Right lobe of liver (tissue), 6 donors: ENCODE measurements around the gene P2RY2. TPM values are rescaled to one million over a fixed set of nuclear protein-coding genes. Genes with fewer than 3 reads are reported as not detected.
A peak's percentile ranks its signal among the peaks of the same experiment; 100 is the strongest.

Source experiments
- ATAC-seq, 4 donors: fragments of 200-7000 bp; cut with Tn5 transposase; one replicate each; pipeline ENCODE4 v1.9.1; 2020; ENCODE audit warnings: mild to moderate bottlenecking in 4 of 4, moderate library complexity in 4 of 4
- DNase-seq, 3 donors: peaks; one replicate each; pipeline ENCODE4 v3.0.0-alpha.2; 2020
- H3K27ac ChIP-seq, 3 donors: fragments of 200-600 bp; one replicate each; pipeline ENCODE4 v1.8.0; 2022
- H3K27me3 ChIP-seq, 2 donors: fragments of 200-600 bp; one replicate each; pipeline ENCODE4 v1.8.0; 2022
- H3K36me3 ChIP-seq, 4 donors: fragments of 200-600 bp; sonication (generic) in 1 of 4; one replicate each; pipeline versions ENCODE4 v1.5.1 to v1.8.0; 2017 to 2022; ENCODE audit warnings: control low read depth in 1 of 4
- H3K4me1 ChIP-seq, 4 donors: fragments of 200-600 bp; sonication (generic) in 1 of 4; one replicate each; pipeline versions ENCODE4 v1.5.1 to v1.8.0; 2017 to 2022; ENCODE audit warnings: control low read depth in 1 of 4
- H3K4me3 ChIP-seq, 3 donors: fragments of 200-600 bp; one replicate each; pipeline ENCODE4 v1.8.0; 2022
- H3K9me3 ChIP-seq, 4 donors: fragments of 200-600 bp; sonication (generic) in 1 of 4; one replicate each; pipeline versions ENCODE4 v1.5.1 to v1.8.0; 2017 to 2022; ENCODE audit warnings: control low read depth in 1 of 4
- CTCF ChIP-seq, 4 donors: fragments of 200-600 bp in 3 of 4; fragments of 450-650 bp in 1 of 4; IDR thresholded peaks; one replicate each; pipeline versions ENCODE4 v1.5.1 to v1.8.0; 2016 to 2022; ENCODE audit warnings: antibody characterized with exemption in 4 of 4, mild to moderate bottlenecking in 2 of 4
- POLR2A ChIP-seq: fragments of 450-650 bp; IDR thresholded peaks from one replicate; pipeline ENCODE4 v1.6.1; 2017; ENCODE audit warnings: antibody characterized with exemption, mild to moderate bottlenecking
- WGBS: methylation state at CpG from one replicate; pipeline ENCODE4 v1.1.6; 2018; ENCODE audit warnings: low coverage, low lambda C conversion rate; ENCODE audit not compliant: insufficient coverage; ENCODE audit errors: missing lambda C conversion rate; 5-methylcytosine and 5-hydroxymethylcytosine counted together
- intact Hi-C, 2 donors: fragments of 100-400 bp; cut with DNase I; formaldehyde crosslinking; loops; one replicate each; pipeline versions ENCODE4 v1.11.2 to v1.14.1; 2022
- total RNA-seq, 6 experiments: library from RNA; depleted of rRNA in 2 of 6; stranded (reverse); fragments of >200 nt in 2 of 6; fragmentation: NEBNext Ultra II Directional in 3 of 6; extraction: Animal tissue kit (Norgen Biotek cat#: 25700) in 3 of 6; gene quantifications; one replicate each; pipeline versions ENCODE4 v1.1.0 to v1.2.4, GENCODE V29; 2016 to 2023
- donor health status: DM: no; HTN: yes; CAD: no.
- donor health status: DM: no; HTN: no; CAD: no.
- donor health status: DM: no; HTN: no; CAD: no.
- donor health status: DM: no; HTN: yes; CAD: no.
- donor health status: DM: no; HTN: yes; CAD: no.

The P2RY2 gene
- total RNA-seq, 6 experiments from 2014 or later, result 2.6 to 5.1 (median 3.5) TPM

GRCh38 chr11:73176145-73176873, 41.8 kb upstream of the P2RY2 start:
- no peak overlapping the region for H3K4me3 ChIP-seq
- 89% methylated on average over 3 of the region's 5 CpGs for WGBS
- no peak for TF ChIP-seq POLR2A
- no peak for TF ChIP-seq CTCF (IDR thresholded peaks at IDR 0.05)

GRCh38 chr11:73176874-73177155, 41.3 kb upstream of the P2RY2 start:
- ATAC-seq, result no peak
- intact Hi-C loops, result loop anchor here (5.0 to 10.0 kb wide), 2 partner anchors 252 to 345 kb away; no protein-coding TSS in a partner anchor
- DNase-seq, result peak in 1 of 3 donors; percentile 33
- WGBS, result no CpG with 5 or more reads among the region's 1 CpG
- Histone ChIP-seq H3K27me3 (no peaks in the 10 kb centered on the region), H3K27ac (no peak overlapping the region), H3K4me3 (no peak overlapping the region), H3K4me1 (peaks cover 0 to 41% (median 6%) of the 10 kb centered on the region in 4 donors), H3K9me3 (no peaks in the 10 kb centered on the region), H3K36me3 (no peaks in the 10 kb centered on the region)
- TF ChIP-seq POLR2A, result no peak
- TF ChIP-seq CTCF (IDR thresholded peaks at IDR 0.05), result no peak

More at GRCh38 chr11:73176145-73176873, 41.8 kb upstream of the P2RY2 start:
- no peaks in the 10 kb centered on the region for H3K9me3 ChIP-seq
- ATAC-seq (no peak), DNase-seq (peak in 1 of 3 donors; percentile 31)
- no peaks in the 10 kb centered on the region for H3K27me3 ChIP-seq
- intact Hi-C loops, result loop anchor here (5.0 to 10.0 kb wide), 2 partner anchors 252 to 344 kb away; no protein-coding TSS in a partner anchor
- peaks cover 0 to 41% (median 6%) of the 10 kb centered on the region in 4 donors for H3K4me1 ChIP-seq
- no peaks in the 10 kb centered on the region for H3K36me3 ChIP-seq
- H3K27ac ChIP-seq, result peak overlapping the region in 2 of 3 donors; percentile 61 to 81

- DNase-seq (peak in 1 of 3 donors; percentile 48), ATAC-seq (peak in 3 of 4 donors; percentile 3 to 34 (median 4))
- WGBS, result no CpG with 5 or more reads among the region's 3 CpGs
These were observed 40.7 kb upstream of the P2RY2 start for GRCh38 chr11:73177380-73177777.

More at GRCh38 chr11:73177380-73177777, 40.7 kb upstream of the P2RY2 start:
- TF ChIP-seq POLR2A (no peak), CTCF (IDR thresholded peaks at IDR 0.05) (no peak)
- intact Hi-C loops, result loop anchor here (5.0 to 10.0 kb wide), 2 partner anchors 253 to 345 kb away; no protein-coding TSS in a partner anchor
- H3K27me3 ChIP-seq, result no peaks in the 10 kb centered on the region
- no peaks in the 10 kb centered on the region for H3K9me3 ChIP-seq
- H3K4me1 ChIP-seq, result peaks cover 0 to 41% (median 6%) of the 10 kb centered on the region in 4 donors
- no peak overlapping the region for H3K4me3 ChIP-seq
- H3K36me3 ChIP-seq, result no peaks in the 10 kb centered on the region
- peak overlapping the region in 1 of 3 donors; percentile 33 for H3K27ac ChIP-seq
